Measurements from ENCODE around the gene COMMD10. TPM values are rescaled to one million over a fixed set of nuclear protein-coding genes. Genes with fewer than 3 reads are reported as not detected.

The COMMD10 gene
- total RNA-seq, 4 donors from 2014 or later: 14.2 to 113 (median 32.3) TPM

GRCh38 chr5:116242343-116242742 is 157.5 kb downstream of the COMMD10 start:
- H3K4me1 ChIP-seq: no peaks in the 10 kb centered on the region
- no peaks in the 10 kb centered on the region for H3K36me3 ChIP-seq
- no peaks in the 10 kb centered on the region for H3K27me3 ChIP-seq
- H3K27ac ChIP-seq: no peak overlapping the region
- H3K4me3 ChIP-seq: no peak overlapping the region
- H3K9me3 ChIP-seq: peaks cover 0 to 5% (median 0%) of the 10 kb centered on the region in 4 donors
- TF ChIP-seq POLR2A (IDR thresholded peaks at IDR 0.05) (no peak), CTCF (IDR thresholded peaks at IDR 0.05) (no peak)
- DNase-seq: no peak

GRCh38 chr5:116248432-116248831 is 163.6 kb downstream of the COMMD10 start:
- H3K36me3 ChIP-seq: no peaks in the 10 kb centered on the region
- peaks cover 0 to 5% (median 0%) of the 10 kb centered on the region in 4 donors for H3K9me3 ChIP-seq
- DNase-seq: no peak
- no peak overlapping the region for H3K4me3 ChIP-seq
- H3K27ac ChIP-seq: no peak overlapping the region
- no peaks in the 10 kb centered on the region for H3K4me1 ChIP-seq
- TF ChIP-seq CTCF (IDR thresholded peaks at IDR 0.05): no peak
- no peak for TF ChIP-seq POLR2A (IDR thresholded peaks at IDR 0.05)
- H3K27me3 ChIP-seq: no peaks in the 10 kb centered on the region

GRCh38 chr5:116249648-116250047 is 164.8 kb downstream of the COMMD10 start:
- DNase-seq: no peak
- TF ChIP-seq POLR2A (IDR thresholded peaks at IDR 0.05) (no peak), CTCF (IDR thresholded peaks at IDR 0.05) (no peak)

GRCh38 chr5:116256717-116257116 is 171.9 kb downstream of the COMMD10 start:
- Histone ChIP-seq H3K9me3 (no peaks in the 10 kb centered on the region), H3K4me3 (no peak overlapping the region), H3K4me1 (no peaks in the 10 kb centered on the region), H3K27me3 (no peaks in the 10 kb centered on the region), H3K27ac (no peak overlapping the region), H3K36me3 (no peaks in the 10 kb centered on the region)
- TF ChIP-seq CTCF (IDR thresholded peaks at IDR 0.05) (no peak), POLR2A (IDR thresholded peaks at IDR 0.05) (no peak)
- no peak for DNase-seq

More at GRCh38 chr5:116249648-116250047, 164.8 kb downstream of the COMMD10 start:
- H3K27ac ChIP-seq: no peak overlapping the region
- H3K4me3 ChIP-seq: no peak overlapping the region
- peaks cover 0 to 5% (median 0%) of the 10 kb centered on the region in 4 donors for H3K9me3 ChIP-seq
- H3K4me1 ChIP-seq: no peaks in the 10 kb centered on the region
- no peaks in the 10 kb centered on the region for H3K27me3 ChIP-seq
- H3K36me3 ChIP-seq: no peaks in the 10 kb centered on the region

GRCh38 chr5:116265471-116265870 is 180.6 kb downstream of the COMMD10 start:
- no peak for TF ChIP-seq CTCF (IDR thresholded peaks at IDR 0.05)
- TF ChIP-seq POLR2A (IDR thresholded peaks at IDR 0.05): no peak
- Histone ChIP-seq H3K4me1 (no peaks in the 10 kb centered on the region), H3K36me3 (no peaks in the 10 kb centered on the region), H3K9me3 (no peaks in the 10 kb centered on the region), H3K27ac (no peak overlapping the region), H3K4me3 (no peak overlapping the region), H3K27me3 (no peaks in the 10 kb centered on the region)
- no peak for DNase-seq

All from Peyer's patch (tissue), 4 donors.